H9 (cell line): ENCODE data around the gene KRTAP6-2. TPM values are rescaled to one million over a fixed set of nuclear protein-coding genes. Genes with fewer than 3 reads are reported as not detected.

Source experiments
- DNase-seq: peaks from one replicate; pipeline ENCODE4 v3.0.0-alpha.2; 2017
- H2AFZ ChIP-seq: one replicate; pipeline ENCODE4 v1.6.1; 2013; ENCODE audit warnings: mild to moderate bottlenecking, low read length, control low read depth, moderate library complexity
- H2AK5ac ChIP-seq: 2 replicates; pipeline ENCODE4 v1.6.1; 2013; ENCODE audit warnings: low read length, control low read depth, mixed read lengths; ENCODE audit not compliant: insufficient read length
- H2BK120ac ChIP-seq: one replicate; pipeline ENCODE4 v1.6.1; 2013; ENCODE audit warnings: low read depth, mild to moderate bottlenecking, low read length, control low read depth, inconsistent platforms; ENCODE audit not compliant: poor library complexity, severe bottlenecking
- H2BK12ac ChIP-seq: 2 replicates; pipeline ENCODE4 v1.6.1; 2013; ENCODE audit warnings: low read length, control low read depth, mixed read lengths, low read depth; ENCODE audit not compliant: insufficient read length
- H2BK15ac ChIP-seq: 2 replicates; pipeline ENCODE4 v1.6.1; 2013; ENCODE audit warnings: low read depth, low read length, control low read depth
- H2BK20ac ChIP-seq: one replicate; pipeline ENCODE4 v1.6.1; 2013; ENCODE audit warnings: low read depth, mild to moderate bottlenecking, low read length, control low read depth, inconsistent platforms; ENCODE audit not compliant: poor library complexity, severe bottlenecking
- H2BK5ac ChIP-seq: 2 replicates; pipeline ENCODE4 v1.6.1; 2013; ENCODE audit warnings: low read length, control low read depth, mixed read lengths; ENCODE audit not compliant: insufficient read length
- H3K14ac ChIP-seq: 2 replicates; pipeline ENCODE4 v1.6.1; 2013; ENCODE audit warnings: low read length, control low read depth; ENCODE audit not compliant: insufficient read depth
- H3K18ac ChIP-seq: 2 replicates; pipeline ENCODE4 v1.6.1; 2013; ENCODE audit warnings: low read depth, mild to moderate bottlenecking, mixed read lengths, low read length, control low read depth; ENCODE audit not compliant: insufficient read length
- H3K23ac ChIP-seq: 2 replicates; pipeline ENCODE4 v1.6.1; 2013; ENCODE audit warnings: low read length, control low read depth, mixed read lengths, low read depth; ENCODE audit not compliant: insufficient read length
- H3K23me2 ChIP-seq: 2 replicates; pipeline ENCODE4 v1.6.1; 2013; ENCODE audit warnings: low read depth, mild to moderate bottlenecking, mixed read lengths, low read length, control low read depth; ENCODE audit not compliant: insufficient read length, poor library complexity, severe bottlenecking
- H3K27ac ChIP-seq: 2 replicates; pipeline ENCODE4 v1.5.1; 2013; ENCODE audit warnings: low read length, control low read depth, mixed read lengths, low read depth; ENCODE audit not compliant: insufficient read length
- H3K27me3 ChIP-seq: 2 replicates; pipeline ENCODE4 v1.6.1; 2013; ENCODE audit warnings: low read length, control low read depth, inconsistent platforms; ENCODE audit not compliant: insufficient read depth
- H3K4ac ChIP-seq: 2 replicates; pipeline ENCODE4 v1.6.1; 2013; ENCODE audit warnings: low read depth, mild to moderate bottlenecking, control low read depth, inconsistent platforms, low read length, moderate library complexity
- H3K4me1 ChIP-seq: 2 replicates; pipeline ENCODE4 v1.6.1; 2013; ENCODE audit warnings: low read length, control low read depth, inconsistent platforms; ENCODE audit not compliant: insufficient read depth
- H3K4me2 ChIP-seq: 2 replicates; pipeline ENCODE4 v1.6.1; 2013; ENCODE audit warnings: low read length, control low read depth, mixed read lengths; ENCODE audit not compliant: insufficient read length, insufficient read depth
- H3K56ac ChIP-seq: 2 replicates; pipeline ENCODE4 v1.6.1; 2013; ENCODE audit warnings: low read depth, mild to moderate bottlenecking, mixed read lengths, low read length, control low read depth; ENCODE audit not compliant: insufficient read length
- H3K79me1 ChIP-seq: 2 replicates; pipeline ENCODE4 v1.6.1; 2013; ENCODE audit warnings: low read depth, mild to moderate bottlenecking, moderate library complexity, low read length, control low read depth, inconsistent platforms; ENCODE audit not compliant: insufficient read depth, poor library complexity, severe bottlenecking
- H3K79me2 ChIP-seq: 2 replicates; pipeline ENCODE4 v1.6.1; 2013; ENCODE audit warnings: low read length, control low read depth, inconsistent platforms; ENCODE audit not compliant: insufficient read depth
- H3K9ac ChIP-seq: 2 replicates; pipeline ENCODE4 v1.6.1; 2013; ENCODE audit warnings: low read length, control low read depth, mixed read lengths; ENCODE audit not compliant: insufficient read length; ENCODE audit errors: extremely low read depth
- H3K9me3 ChIP-seq: one replicate; pipeline ENCODE4 v1.6.1; 2013; ENCODE audit warnings: low read depth, low read length, inconsistent platforms; ENCODE audit not compliant: control insufficient read depth
- H3T11ph ChIP-seq: one replicate; pipeline ENCODE4 v1.6.1; 2013; ENCODE audit warnings: mild to moderate bottlenecking, low read length, control low read depth, inconsistent platforms
- H4K20me1 ChIP-seq: one replicate; pipeline ENCODE4 v1.6.1; 2013; ENCODE audit not compliant: control insufficient read depth, insufficient read length, insufficient read depth
- H4K5ac ChIP-seq: 2 replicates; pipeline ENCODE4 v1.6.1; 2013; ENCODE audit warnings: low read depth, mild to moderate bottlenecking, mixed read lengths, low read length, control low read depth; ENCODE audit not compliant: insufficient read length
- H4K8ac ChIP-seq: replicated peaks from 2 replicates; pipeline ENCODE4 v1.6.1; 2013; ENCODE audit warnings: low read length, control low read depth, mixed read lengths, low read depth; ENCODE audit not compliant: insufficient read length
- H4K91ac ChIP-seq: 2 replicates; pipeline ENCODE4 v1.6.1; 2013; ENCODE audit warnings: low read depth, mild to moderate bottlenecking, moderate library complexity, mixed read lengths, low read length, control low read depth; ENCODE audit not compliant: insufficient read length
- H3K27ac Mint-ChIP-seq, 3 experiments: 2 replicates in 2 of 3; 3 replicates in 1 of 3; pipeline ENCODE4 v1.8.0; 2020 to 2021; ENCODE audit warnings: mixed read lengths in 3 of 3, mild to moderate bottlenecking in 1 of 3, moderate library complexity in 1 of 3
- H3K27me3 Mint-ChIP-seq: 2 replicates; pipeline ENCODE4 v1.8.0; 2021; ENCODE audit warnings: low read depth, mild to moderate bottlenecking, moderate library complexity, mixed read lengths
- H3K36me3 Mint-ChIP-seq, 3 experiments: 2 replicates in 2 of 3; 3 replicates in 1 of 3; pipeline ENCODE4 v1.8.0; 2020 to 2021; ENCODE audit warnings: low read depth in 3 of 3, mixed read lengths in 3 of 3; ENCODE audit not compliant: insufficient read depth in 1 of 3
- H3K4me1 Mint-ChIP-seq, 2 experiments: 2 replicates each; pipeline ENCODE4 v1.8.0; 2020; ENCODE audit warnings: mixed read lengths in 2 of 2
- H3K4me3 Mint-ChIP-seq, 2 experiments: 2 replicates in 1 of 2; 3 replicates in 1 of 2; pipeline ENCODE4 v1.8.0; 2020 to 2021; ENCODE audit warnings: mild to moderate bottlenecking in 2 of 2, mixed read lengths in 2 of 2, moderate library complexity in 1 of 2
- H3K9me3 Mint-ChIP-seq, 2 experiments: 2 replicates in 1 of 2; 3 replicates in 1 of 2; pipeline ENCODE4 v1.8.0; 2020; ENCODE audit warnings: mild to moderate bottlenecking in 2 of 2, mixed read lengths in 2 of 2, moderate library complexity in 1 of 2
- WGBS: extraction: QIAGEN DNeasy Blood & Tissue Kit; methylation state at CpG from one replicate; pipeline ENCODE4 v1.1.7; 2013; ENCODE audit warnings: missing lambda C conversion rate, low lambda C conversion rate, mixed read lengths; ENCODE audit not compliant: insufficient read length; ENCODE audit errors: extremely low coverage; 5-methylcytosine and 5-hydroxymethylcytosine counted together
- long read RNA-seq: library from polyadenylated mRNA; unstranded; transcript quantifications from one replicate; pipeline ENCODE4 v2.0.0, GENCODE V29; 2020
- total RNA-seq: library from RNA; stranded (reverse); gene quantifications from 2 replicates; pipeline ENCODE4 v1.2.1, GENCODE V29; 2021
- TF ChIP-seq, protein P1 (sequence below): fragments of 200-600 bp; sonication (generic); conservative IDR thresholded peaks from 3 replicates; pipeline ENCODE4 v1.8.0; 2021; ENCODE audit warnings: antibody characterized with exemption, mild to moderate bottlenecking

The KRTAP6-2 gene, protein sequence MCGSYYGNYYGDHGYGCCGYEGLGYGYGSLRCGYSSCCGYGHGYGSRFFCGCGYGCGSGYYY
- total RNA-seq, result not detected in 2 replicates
- long read RNA-seq, result 0 reads

DNA sequence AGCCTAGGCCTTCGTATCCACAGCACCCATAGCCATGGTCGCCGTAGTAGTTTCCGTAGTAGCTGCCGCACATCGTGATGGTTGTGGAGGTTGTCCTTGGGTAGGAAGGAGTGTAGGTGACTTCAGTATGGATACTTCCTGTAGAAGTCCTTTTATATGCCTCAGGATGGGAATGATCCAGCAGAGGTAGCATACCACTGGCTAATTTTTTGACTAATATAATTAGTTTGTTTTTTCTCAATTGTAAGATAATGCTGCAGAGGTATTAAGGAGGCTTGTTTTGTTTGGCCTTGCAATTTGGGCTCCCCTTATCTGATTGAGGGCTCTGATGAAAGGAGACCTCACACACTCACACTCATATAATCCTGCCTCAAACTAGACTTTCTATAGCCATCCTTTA lies at the start of gene KRTAP6-2:
KRTAP6-2 (minus strand) TSS at position 101 of the 400 bp plus-strand sequence; CDS start at position 73, 28 bp downstream.
- no peak for DNase-seq
- Mint-ChIP-seq H3K9me3 (peaks cover 0 to 24% of the 10 kb centered on the region in 2 experiments; a peak in 2 of 5 replicates), H3K36me3 (peaks cover 0 to 18% (median 0%) of the 10 kb centered on the region in 3 experiments; a peak in 2 of 7 replicates), H3K27ac (no peak within 1 kb of the TSS), H3K27me3 (no peaks in the 10 kb centered on the region), H3K4me1 (no peaks in the 10 kb centered on the region), H3K4me3 (no peak within 1 kb of the TSS)
- no peak within 1 kb of the TSS for H3K18ac ChIP-seq
- H3K4me1 ChIP-seq, result no peaks in the 10 kb centered on the region
- TF ChIP-seq, protein P1, sequence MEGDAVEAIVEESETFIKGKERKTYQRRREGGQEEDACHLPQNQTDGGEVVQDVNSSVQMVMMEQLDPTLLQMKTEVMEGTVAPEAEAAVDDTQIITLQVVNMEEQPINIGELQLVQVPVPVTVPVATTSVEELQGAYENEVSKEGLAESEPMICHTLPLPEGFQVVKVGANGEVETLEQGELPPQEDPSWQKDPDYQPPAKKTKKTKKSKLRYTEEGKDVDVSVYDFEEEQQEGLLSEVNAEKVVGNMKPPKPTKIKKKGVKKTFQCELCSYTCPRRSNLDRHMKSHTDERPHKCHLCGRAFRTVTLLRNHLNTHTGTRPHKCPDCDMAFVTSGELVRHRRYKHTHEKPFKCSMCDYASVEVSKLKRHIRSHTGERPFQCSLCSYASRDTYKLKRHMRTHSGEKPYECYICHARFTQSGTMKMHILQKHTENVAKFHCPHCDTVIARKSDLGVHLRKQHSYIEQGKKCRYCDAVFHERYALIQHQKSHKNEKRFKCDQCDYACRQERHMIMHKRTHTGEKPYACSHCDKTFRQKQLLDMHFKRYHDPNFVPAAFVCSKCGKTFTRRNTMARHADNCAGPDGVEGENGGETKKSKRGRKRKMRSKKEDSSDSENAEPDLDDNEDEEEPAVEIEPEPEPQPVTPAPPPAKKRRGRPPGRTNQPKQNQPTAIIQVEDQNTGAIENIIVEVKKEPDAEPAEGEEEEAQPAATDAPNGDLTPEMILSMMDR, result no peak
- no peak within 1 kb of the TSS for H3K27ac ChIP-seq
- no peak within 1 kb of the TSS for H3K56ac ChIP-seq
- no peak within 1 kb of the TSS for H4K8ac ChIP-seq
- no peak within 1 kb of the TSS for H2BK120ac ChIP-seq
- H2BK15ac ChIP-seq, result no peak within 1 kb of the TSS
- H3K23ac ChIP-seq, result no peak within 1 kb of the TSS
- H3K79me2 ChIP-seq, result no peaks in the 10 kb centered on the region
- H3K4ac ChIP-seq, result no peak within 1 kb of the TSS
- H2BK20ac ChIP-seq, result no peak within 1 kb of the TSS
- no peak within 1 kb of the TSS for H2AK5ac ChIP-seq
- no peak within 1 kb of the TSS for H2BK12ac ChIP-seq
- H3K4me2 ChIP-seq, result no peak within 1 kb of the TSS
- H3K9ac ChIP-seq, result no peak within 1 kb of the TSS
- no peak within 1 kb of the TSS for H4K91ac ChIP-seq
- H4K5ac ChIP-seq, result no peak within 1 kb of the TSS
- H4K20me1 ChIP-seq, result no peaks in the 10 kb centered on the region
- WGBS, result no CpG with 5 or more reads among the region's 6 CpGs
- no peaks in the 10 kb centered on the region for H3K79me1 ChIP-seq
- H3K9me3 ChIP-seq, result no peaks in the 10 kb centered on the region
- no peak within 1 kb of the TSS for H3T11ph ChIP-seq
- H3K23me2 ChIP-seq, result no peaks in the 10 kb centered on the region
- H3K27me3 ChIP-seq, result no peaks in the 10 kb centered on the region
- H3K14ac ChIP-seq, result no peak within 1 kb of the TSS
- H2AFZ ChIP-seq, result no peak within 1 kb of the TSS
- no peak within 1 kb of the TSS for H2BK5ac ChIP-seq
